Lung (tissue), 12 donors: Measurements from ENCODE around the gene ARL13B. TPM values are rescaled to one million over a fixed set of nuclear protein-coding genes. Genes with fewer than 3 reads are reported as not detected.

Source experiments
- ATAC-seq: fragments of 200-7000 bp; cut with Tn5 transposase; one replicate; pipeline ENCODE4 v1.9.1; 2020; ENCODE audit warnings: moderate number of reproducible peaks; ENCODE audit not compliant: insufficient read depth, low FRiP score
- DNase-seq, 3 donors: peaks; one replicate each; pipeline ENCODE4 v3.0.0-alpha.2; 2013 to 2017
- H3K27ac ChIP-seq, 2 donors: one replicate each; pipeline ENCODE4 v1.5.1; 2013; ENCODE audit warnings: mild to moderate bottlenecking in 2 of 2, moderate library complexity in 2 of 2, control low read depth in 1 of 2, inconsistent platforms in 1 of 2, low read depth in 1 of 2, low read length in 1 of 2
- H3K27me3 ChIP-seq, 3 donors: one replicate each; pipeline ENCODE4 v1.5.1; 2013; ENCODE audit warnings: low read length in 2 of 3; ENCODE audit not compliant: control insufficient read depth in 3 of 3, insufficient read depth in 3 of 3
- H3K36me3 ChIP-seq, 4 donors: one replicate each; pipeline ENCODE4 v1.5.1; 2013; ENCODE audit warnings: low read length in 4 of 4, mild to moderate bottlenecking in 1 of 4, moderate library complexity in 1 of 4; ENCODE audit not compliant: control insufficient read depth in 4 of 4, insufficient read depth in 4 of 4
- H3K4me1 ChIP-seq, 5 donors: one replicate each; pipeline ENCODE4 v1.5.1; 2013; ENCODE audit warnings: low read length in 5 of 5, mild to moderate bottlenecking in 2 of 5, moderate library complexity in 1 of 5; ENCODE audit not compliant: control insufficient read depth in 5 of 5, insufficient read depth in 5 of 5
- H3K4me3 ChIP-seq: one replicate; pipeline ENCODE4 v1.5.1; 2013; ENCODE audit warnings: mild to moderate bottlenecking, control low read depth, moderate library complexity
- H3K9ac ChIP-seq, 2 donors: one replicate each; pipeline ENCODE4 v1.5.1; 2013; ENCODE audit warnings: low read length in 2 of 2, control low read depth in 1 of 2; ENCODE audit not compliant: insufficient read depth in 1 of 2
- H3K9me3 ChIP-seq, 4 donors: one replicate each; pipeline ENCODE4 v1.5.1; 2013; ENCODE audit warnings: low read length in 3 of 4, mild to moderate bottlenecking in 1 of 4, moderate library complexity in 1 of 4; ENCODE audit not compliant: control insufficient read depth in 4 of 4, insufficient read depth in 3 of 4
- WGBS, 2 donors: extraction: QIAGEN DNeasy Blood & Tissue Kit; methylation state at CpG; one replicate each; pipeline ENCODE4 v1.1.7; 2013; 5-methylcytosine and 5-hydroxymethylcytosine counted together
- polyA plus RNA-seq, 2 donors: library from polyadenylated mRNA; stranded (reverse); fragments of 200-250 nt; gene quantifications; one replicate each; pipeline ENCODE4 v1.2.1, GENCODE V29; 2013
- total RNA-seq, 2 donors: library from RNA; depleted of rRNA in 1 of 2; stranded (reverse); fragments of >200 nt in 1 of 2; gene quantifications; one replicate each; pipeline ENCODE4 v1.2.1, GENCODE V29; 2014 to 2021
- TF ChIP-seq, protein P1 (sequence below): IDR thresholded peaks from 2 replicates; pipeline ENCODE4 v1.5.1; 2012; ENCODE audit warnings: mild to moderate bottlenecking; ENCODE audit errors: control extremely low read depth, extremely low read depth
- donor health status: control.
- donor health status: control.
- donor health status: Bipolar disorder and iron deficiency.
- donor health status: healthy.
- donor health status: DM: yes; HTN: yes; CAD: no.

The ARL13B gene
- total and polyA plus RNA-seq, 4 donors, result 8.4 to 19.6 (median 13.2) TPM

DNA sequence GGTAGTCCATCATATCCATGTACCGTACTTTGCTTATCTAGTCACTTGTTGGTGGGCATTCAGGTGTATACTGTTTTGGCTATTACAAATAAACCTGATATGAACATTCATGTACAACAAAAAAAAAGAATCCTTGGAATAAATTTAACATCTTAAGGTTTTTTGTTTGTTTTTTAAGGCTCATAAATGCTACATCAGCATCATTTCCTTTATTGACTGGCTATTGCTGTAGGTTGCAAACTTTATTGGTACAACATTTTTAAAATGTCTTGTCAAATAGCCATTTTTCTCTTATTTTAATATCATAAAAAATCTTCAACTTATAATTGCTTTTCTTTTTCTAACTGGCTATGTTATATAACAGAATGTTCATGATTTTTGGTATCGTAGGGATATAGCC is 66.6 kb downstream of the ARL13B start:
- no peak for ATAC-seq
- H3K9me3 ChIP-seq, result peaks cover 0 to 9% (median 0%) of the 10 kb centered on the region in 4 donors
- TF ChIP-seq, protein P1, sequence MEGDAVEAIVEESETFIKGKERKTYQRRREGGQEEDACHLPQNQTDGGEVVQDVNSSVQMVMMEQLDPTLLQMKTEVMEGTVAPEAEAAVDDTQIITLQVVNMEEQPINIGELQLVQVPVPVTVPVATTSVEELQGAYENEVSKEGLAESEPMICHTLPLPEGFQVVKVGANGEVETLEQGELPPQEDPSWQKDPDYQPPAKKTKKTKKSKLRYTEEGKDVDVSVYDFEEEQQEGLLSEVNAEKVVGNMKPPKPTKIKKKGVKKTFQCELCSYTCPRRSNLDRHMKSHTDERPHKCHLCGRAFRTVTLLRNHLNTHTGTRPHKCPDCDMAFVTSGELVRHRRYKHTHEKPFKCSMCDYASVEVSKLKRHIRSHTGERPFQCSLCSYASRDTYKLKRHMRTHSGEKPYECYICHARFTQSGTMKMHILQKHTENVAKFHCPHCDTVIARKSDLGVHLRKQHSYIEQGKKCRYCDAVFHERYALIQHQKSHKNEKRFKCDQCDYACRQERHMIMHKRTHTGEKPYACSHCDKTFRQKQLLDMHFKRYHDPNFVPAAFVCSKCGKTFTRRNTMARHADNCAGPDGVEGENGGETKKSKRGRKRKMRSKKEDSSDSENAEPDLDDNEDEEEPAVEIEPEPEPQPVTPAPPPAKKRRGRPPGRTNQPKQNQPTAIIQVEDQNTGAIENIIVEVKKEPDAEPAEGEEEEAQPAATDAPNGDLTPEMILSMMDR, result no peak
- H3K27ac ChIP-seq, result no peak overlapping the region
- peaks cover 0 to 11% (median 3%) of the 10 kb centered on the region in 4 donors for H3K36me3 ChIP-seq
- no peaks in the 10 kb centered on the region for H3K4me1 ChIP-seq
- H3K27me3 ChIP-seq, result no peaks in the 10 kb centered on the region
- 95 to 97% methylated on average over 2 of the region's 2 CpGs for WGBS, 2 donors
- DNase-seq, result no peak
- H3K9ac ChIP-seq, result no peak overlapping the region
- H3K4me3 ChIP-seq, result no peak overlapping the region

DNA sequence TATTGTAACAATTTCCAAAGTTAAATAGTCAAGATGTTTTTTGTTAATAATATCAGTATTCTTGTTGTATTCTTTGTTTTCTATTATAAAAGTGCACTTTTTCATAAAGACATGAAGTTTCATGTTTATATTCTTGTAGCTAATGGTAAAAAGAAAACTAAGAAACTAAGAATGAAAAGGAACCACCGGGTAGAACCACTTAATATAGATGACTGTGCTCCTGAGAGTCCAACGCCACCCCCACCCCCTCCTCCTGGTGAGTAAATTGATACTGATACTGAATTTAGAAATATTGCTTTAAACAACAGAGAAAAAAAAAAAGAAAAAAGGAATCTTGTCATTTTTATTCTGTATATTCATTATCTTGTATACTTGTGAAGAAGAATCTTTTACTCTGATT is 69.3 kb downstream of the ARL13B start:
- WGBS, 2 donors, result 85 to 95% methylated on average over 2 of the region's 2 CpGs
- Histone ChIP-seq H3K4me3 (no peak overlapping the region), H3K4me1 (no peaks in the 10 kb centered on the region), H3K9me3 (peaks cover 0 to 5% (median 0%) of the 10 kb centered on the region in 4 donors), H3K9ac (no peak overlapping the region), H3K36me3 (peaks cover 0 to 6% (median 3%) of the 10 kb centered on the region in 4 donors), H3K27ac (no peak overlapping the region), H3K27me3 (no peaks in the 10 kb centered on the region)
- DNase-seq, result no peak
- TF ChIP-seq, protein P1, result no peak
- ATAC-seq, result no peak

GRCh38 chr3:94050546-94050945 is 70.6 kb downstream of the ARL13B start:
- no peak overlapping the region for H3K9ac ChIP-seq
- no peaks in the 10 kb centered on the region for H3K9me3 ChIP-seq
- no peak for ATAC-seq
- TF ChIP-seq, protein P1, result no peak
- no peak for DNase-seq
- H3K36me3 ChIP-seq, result peaks cover 0 to 5% (median 1%) of the 10 kb centered on the region in 4 donors
- no peak overlapping the region for H3K27ac ChIP-seq
- H3K4me1 ChIP-seq, result no peaks in the 10 kb centered on the region
- H3K4me3 ChIP-seq, result no peak overlapping the region
- H3K27me3 ChIP-seq, result no peaks in the 10 kb centered on the region

DNA sequence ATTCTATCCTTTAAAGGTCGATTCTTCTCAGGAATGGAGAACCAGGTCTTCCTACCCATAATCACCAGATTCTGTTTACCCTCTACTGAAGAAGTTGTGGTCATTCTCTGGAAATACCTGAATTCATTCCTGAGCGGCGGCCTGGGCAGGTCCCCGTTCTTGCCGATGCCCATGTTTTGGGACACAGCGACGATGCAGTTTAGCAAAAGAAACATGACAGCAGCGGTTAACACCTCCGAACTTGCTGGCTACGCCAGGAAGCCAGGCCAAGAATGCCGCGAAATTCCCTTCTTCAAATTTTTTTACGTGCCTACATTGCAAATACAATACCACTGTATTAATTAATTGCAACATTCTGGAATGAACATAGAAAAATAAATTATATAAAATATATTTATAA is 81.3 kb downstream of the ARL13B start:
- ATAC-seq, result no peak
- TF ChIP-seq, protein P1, result no peak
- DNase-seq, result no peak

More for the DNA sequence above, 81.3 kb downstream of the ARL13B start:
- no peak overlapping the region for H3K9ac ChIP-seq
- 97 to 98% methylated on average over 13 of the region's 13 CpGs for WGBS, 2 donors
- no peak overlapping the region for H3K27ac ChIP-seq
- H3K9me3 ChIP-seq, result no peaks in the 10 kb centered on the region
- H3K4me3 ChIP-seq, result no peak overlapping the region
- H3K36me3 ChIP-seq, result peaks cover 0 to 11% (median 3%) of the 10 kb centered on the region in 4 donors
- H3K27me3 ChIP-seq, result no peaks in the 10 kb centered on the region
- peaks cover 0 to 22% (median 5%) of the 10 kb centered on the region in 5 donors for H3K4me1 ChIP-seq
